ENCODE measurements around the gene CASP2.

Gene CASP2

DNA sequence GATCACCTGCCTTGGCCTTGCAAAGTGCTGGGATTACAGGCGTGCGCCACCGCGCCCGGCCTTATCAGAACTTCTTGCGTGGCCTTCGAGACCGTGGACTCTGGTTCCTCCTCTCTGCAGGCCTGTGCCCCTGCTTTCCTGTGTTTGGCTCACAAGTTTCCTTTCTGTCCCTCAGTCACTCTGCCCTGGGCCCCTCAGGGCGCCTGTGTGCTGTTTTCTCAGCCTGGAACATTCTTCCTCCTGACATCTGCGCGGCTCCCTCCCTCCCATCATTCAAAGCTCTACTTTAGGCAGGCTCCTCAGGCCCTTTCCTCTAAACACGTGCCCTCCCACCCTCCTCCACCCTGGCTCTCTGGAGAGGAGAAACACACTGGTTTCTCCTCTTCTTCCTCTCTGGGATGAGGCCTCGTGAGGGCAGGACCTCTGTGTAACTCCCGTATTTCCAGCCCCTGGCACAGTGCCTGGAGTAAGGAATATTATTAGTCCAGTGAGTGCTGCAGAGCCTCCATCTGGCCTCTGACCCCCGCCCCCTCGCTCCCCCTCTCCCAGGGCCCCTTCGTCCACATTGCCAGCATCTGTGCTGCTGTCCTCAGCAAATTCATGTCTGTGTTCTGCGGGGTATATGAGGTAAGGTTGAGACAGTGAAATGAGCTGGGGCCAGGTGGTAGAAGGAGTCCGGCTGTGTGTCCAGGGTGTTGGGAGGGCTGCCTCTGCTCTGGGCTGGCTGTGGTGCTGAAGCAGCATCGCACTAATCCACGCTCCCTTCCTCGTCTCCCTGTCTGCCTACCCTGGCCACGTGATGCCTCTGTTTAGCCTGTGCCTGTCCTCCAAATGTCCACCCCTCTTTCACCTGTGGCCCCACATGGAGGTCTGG is 34.8 kb downstream of the CASP2 start:
- TF ChIP-seq ZNF274 (IDR thresholded peaks at IDR 0.05; ENCODE audit: low read depth, low read length), result no peak

DNA sequence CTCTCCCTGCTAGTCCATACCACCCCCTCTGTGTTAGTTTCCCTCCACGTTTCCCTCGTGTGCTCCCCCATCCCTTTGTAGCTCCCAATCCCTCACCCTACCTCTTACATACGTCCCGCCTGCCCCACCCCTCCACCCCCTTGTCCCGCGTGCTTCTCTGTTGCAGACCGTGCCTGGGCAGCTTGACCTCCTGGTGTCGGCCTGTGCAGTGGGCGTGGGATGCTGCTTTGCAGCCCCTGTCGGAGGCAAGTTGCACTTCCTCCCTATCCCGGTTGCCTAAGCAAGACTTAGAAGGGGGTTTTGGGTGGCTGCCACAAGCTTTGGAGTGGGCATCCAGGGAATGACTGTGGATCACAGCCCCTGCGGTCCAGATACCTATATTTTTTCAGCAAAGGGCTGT is 35.5 kb downstream of the CASP2 start:
- no peak for TF ChIP-seq ZNF274 (IDR thresholded peaks at IDR 0.05; ENCODE audit: low read depth, low read length)
- no peak overlapping the region for H3K4me3 ChIP-seq (ENCODE audit: low read length)

More for the DNA sequence above, 34.8 kb downstream of the CASP2 start:
- no peak overlapping the region for H3K4me3 ChIP-seq (ENCODE audit: low read length)

DNA sequence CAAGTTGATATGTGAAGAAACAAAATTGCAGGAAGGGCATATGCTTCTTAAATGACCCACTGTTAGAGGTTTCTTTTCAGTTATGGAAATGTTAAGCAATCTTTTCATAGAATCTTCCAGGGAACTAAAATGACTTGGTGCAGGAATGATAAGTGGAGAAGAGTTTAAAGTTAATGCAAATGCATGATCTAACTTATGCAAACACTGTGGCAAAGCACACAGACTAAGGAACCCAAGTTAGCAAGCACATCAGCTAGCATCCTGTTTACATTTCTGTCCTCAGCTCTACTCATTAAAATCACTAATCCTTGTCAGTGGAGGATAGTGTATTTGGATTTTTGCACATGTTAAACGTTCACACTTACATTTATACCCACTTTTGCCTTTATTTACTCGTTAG is 37.1 kb downstream of the CASP2 start:
- TF ChIP-seq ZNF274 (IDR thresholded peaks at IDR 0.05; ENCODE audit: low read depth, low read length), result no peak
- no peak overlapping the region for H3K4me3 ChIP-seq (ENCODE audit: low read length)

DNA sequence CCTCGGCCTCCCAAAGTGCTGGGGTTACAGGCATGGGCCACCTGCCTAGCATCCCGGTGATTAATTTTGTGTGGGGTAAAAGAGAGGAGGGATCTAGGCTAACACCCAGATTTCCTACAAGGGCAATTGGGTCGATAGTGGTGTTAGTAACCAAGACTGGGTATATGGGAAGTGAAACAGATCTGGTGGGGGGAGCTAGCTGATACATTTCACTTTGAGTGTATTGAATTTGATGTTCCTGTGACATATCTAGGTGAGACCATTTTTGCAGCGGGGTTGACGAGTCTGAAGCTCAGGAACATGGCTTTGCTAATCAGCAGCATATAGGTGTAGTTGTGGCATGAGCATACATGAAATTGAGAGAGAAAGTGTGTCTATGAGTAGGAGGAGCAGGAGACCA is 39.8 kb downstream of the CASP2 start:
- H3K4me3 ChIP-seq (ENCODE audit: low read length), result no peak overlapping the region
- no peak for TF ChIP-seq ZNF274 (IDR thresholded peaks at IDR 0.05; ENCODE audit: low read depth, low read length)

DNA sequence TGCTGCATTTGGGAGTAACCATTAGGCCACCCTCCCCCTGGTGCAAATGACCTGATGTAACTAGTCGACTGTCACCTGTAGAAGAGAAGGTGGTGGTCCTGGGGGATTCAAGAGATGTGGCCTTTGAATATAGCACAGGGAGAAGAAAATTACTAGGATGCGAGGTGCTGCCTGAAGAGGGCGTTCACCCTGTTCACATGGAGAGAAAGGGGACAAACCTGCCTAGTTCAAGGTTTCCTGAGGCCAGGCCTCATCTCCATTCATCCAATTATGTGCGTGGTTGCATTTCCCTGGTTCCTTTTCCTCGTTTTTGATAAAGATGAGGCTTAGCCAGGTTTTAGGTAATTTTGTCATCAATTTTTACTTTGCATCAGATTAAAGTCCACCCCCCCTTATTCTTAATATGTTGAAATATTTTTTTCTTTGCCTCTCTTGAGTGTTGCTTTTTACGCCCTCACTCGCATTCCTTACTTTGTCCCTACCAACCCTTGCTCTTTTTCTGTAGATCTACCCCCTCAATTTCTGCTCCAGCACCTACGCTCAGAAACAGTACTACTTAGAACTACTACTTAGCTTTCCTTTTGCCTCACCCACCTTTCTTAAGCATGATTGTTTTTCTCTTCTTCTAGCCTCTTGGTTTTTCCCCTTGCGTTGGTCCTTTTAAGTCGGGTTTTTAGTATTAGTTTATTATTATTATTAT is 41.5 kb downstream of the CASP2 start:
- H3K4me3 ChIP-seq (ENCODE audit: low read length), result no peak overlapping the region
- no peak for TF ChIP-seq ZNF274 (IDR thresholded peaks at IDR 0.05; ENCODE audit: low read depth, low read length)

DNA sequence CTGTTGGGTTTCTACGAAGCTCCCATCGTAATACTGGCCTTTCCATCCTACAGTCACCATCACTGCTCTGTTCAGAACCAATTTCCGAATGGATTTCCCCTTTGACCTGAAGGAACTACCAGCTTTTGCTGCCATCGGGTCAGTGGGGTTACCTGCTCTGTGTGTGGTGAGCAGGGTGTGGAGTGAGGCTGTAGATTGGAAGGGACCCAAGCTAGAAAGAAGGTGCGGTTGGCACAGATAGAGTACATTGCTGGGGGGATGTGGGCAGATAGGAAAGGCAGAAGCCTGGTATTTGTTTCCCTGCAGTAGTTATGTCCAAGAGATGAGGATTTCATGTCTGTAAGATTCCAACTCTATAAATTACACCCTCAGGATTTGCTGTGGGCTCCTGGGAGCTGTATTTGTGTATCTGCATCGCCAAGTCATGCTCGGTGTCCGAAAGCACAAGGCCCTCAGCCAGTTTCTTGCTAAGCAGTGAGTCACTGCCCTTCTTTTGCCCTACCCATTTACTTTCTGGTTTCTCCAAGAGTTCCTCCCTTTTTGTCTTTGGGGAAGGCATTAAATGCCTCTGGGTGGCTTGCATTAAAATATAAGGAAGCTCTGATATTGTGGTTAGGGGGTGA is 43.1 kb downstream of the CASP2 start:
- H3K4me3 ChIP-seq (ENCODE audit: low read length), result no peak overlapping the region
- TF ChIP-seq ZNF274 (IDR thresholded peaks at IDR 0.05; ENCODE audit: low read depth, low read length), result no peak

DNA sequence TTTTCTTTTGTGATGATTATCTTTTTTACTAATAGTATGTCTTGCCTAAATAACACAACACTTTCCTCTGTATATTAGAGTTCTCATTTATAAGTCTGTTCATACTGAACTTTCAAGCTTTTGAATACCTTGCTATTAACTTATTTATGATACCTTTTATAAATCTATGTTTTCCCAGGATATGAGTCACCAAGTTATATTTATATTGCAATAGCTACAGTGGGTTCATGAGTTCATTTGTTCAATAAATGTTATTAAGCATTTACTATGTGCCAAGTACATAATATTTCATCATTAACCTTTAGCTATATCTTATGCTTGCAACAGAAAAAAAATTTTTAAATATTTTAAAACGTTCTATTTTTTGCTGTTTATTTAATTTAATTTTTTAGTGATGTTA is 46.1 kb downstream of the CASP2 start:
- no peak for TF ChIP-seq ZNF274 (IDR thresholded peaks at IDR 0.05; ENCODE audit: low read depth, low read length)
- H3K4me3 ChIP-seq (ENCODE audit: low read length), result no peak overlapping the region

DNA sequence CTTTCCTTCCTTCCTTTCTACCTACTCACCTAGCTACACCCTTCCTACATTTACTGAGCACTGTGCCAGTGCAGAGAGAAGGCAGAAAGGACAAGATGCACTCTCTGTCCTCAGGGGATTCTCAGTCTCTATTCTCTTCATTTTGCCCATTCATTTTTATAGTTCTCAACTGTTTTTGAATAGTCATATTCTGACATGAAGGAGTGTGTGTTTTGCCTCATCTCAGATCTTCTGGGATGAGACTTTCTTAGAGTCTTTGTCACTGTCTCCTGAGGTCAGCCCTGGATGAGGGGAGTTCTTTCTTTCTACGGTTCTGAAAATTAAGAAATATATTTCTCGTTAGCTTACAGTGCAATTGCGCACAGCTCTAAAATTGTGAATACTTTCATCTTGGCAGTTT is 49.1 kb downstream of the CASP2 start:
- no peak for TF ChIP-seq ZNF274 (IDR thresholded peaks at IDR 0.05; ENCODE audit: low read depth, low read length)
- no peak overlapping the region for H3K4me3 ChIP-seq (ENCODE audit: low read length)

DNA sequence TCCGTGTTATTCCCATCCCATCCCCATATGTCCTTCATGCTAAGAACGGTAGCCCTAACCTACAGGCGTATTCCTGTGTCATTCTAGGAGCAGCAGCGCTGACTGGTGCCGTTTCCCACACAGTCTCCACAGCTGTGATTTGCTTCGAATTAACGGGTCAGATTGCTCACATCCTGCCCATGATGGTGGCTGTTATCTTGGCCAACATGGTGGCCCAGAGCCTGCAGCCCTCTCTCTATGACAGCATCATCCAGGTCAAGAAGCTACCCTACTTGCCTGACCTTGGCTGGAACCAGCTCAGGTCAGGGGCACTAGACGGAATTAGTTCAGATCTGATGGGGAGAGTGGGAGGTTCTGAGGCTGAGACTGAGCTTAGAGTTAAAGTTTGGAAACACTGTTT is 53.7 kb downstream of the CASP2 start:
- no peak for TF ChIP-seq ZNF274 (IDR thresholded peaks at IDR 0.05; ENCODE audit: low read depth, low read length)
- H3K4me3 ChIP-seq (ENCODE audit: low read length), result no peak overlapping the region

DNA sequence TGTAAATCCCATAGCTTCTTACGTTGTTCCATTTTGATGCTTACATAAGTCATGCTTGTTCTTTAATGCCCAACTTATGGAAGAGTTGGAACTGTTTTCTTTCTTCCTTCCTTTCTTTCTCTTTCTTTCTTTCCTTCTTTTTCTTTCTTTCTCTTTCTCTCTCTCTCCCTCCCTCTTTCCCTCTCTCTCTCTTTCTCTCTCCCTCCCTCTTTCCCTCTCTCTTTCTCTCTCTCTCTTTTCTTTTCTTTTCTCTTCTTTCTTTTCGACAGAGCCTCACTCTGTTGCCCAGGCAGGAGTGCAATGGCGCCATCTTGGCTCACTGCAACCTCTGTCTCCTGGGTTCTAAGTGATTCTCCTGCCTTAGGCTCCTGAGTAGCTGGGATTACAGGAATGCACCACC is 55.4 kb downstream of the CASP2 start:
- TF ChIP-seq ZNF274 (IDR thresholded peaks at IDR 0.05; ENCODE audit: low read depth, low read length), result no peak

DNA sequence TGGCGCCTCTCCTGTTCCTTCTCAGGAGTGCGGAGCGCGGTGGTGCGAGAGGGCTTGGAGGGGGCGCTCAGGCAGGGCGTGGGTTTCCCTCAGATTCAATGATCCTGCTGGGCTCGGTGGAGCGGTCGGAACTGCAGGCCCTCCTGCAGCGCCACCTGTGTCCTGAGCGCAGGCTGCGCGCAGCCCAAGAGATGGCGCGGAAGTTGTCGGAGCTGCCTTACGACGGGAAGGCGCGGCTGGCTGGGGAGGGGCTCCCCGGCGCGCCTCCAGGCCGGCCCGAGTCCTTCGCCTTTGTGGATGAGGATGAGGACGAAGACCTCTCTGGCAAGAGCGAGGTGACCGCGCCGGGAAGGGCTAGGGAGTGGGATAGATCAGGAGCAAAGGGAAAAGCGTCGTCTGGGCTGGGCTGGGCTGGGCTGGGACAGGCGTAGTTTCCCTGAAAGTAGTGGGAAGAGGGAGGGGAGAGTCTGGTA is 57.3 kb downstream of the CASP2 start:
- no peak for TF ChIP-seq ZNF274 (IDR thresholded peaks at IDR 0.05; ENCODE audit: low read depth, low read length)
- H3K4me3 ChIP-seq (ENCODE audit: low read length), result no peak overlapping the region

More for the DNA sequence above, 55.4 kb downstream of the CASP2 start:
- H3K4me3 ChIP-seq (ENCODE audit: low read length), result no peak overlapping the region

DNA sequence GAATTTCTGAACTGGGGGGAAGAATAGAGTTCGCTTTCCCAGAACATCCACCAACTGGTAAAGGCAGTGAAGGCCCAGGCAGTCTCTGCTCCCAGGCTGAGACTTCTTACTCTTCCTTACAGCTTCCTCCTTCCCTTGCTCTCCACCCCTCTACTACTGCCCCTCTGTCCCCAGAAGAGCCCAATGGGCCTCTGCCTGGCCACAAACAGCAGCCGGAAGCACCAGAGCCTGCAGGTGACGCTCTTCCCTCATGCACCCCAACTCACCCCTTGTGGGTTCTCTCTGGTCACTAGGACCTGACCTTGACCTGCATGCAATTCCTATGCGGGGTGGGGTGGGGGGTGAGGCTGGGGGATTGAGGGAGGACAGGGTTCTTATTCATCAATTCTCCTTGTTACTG is 57.9 kb downstream of the CASP2 start:
- no peak for TF ChIP-seq ZNF274 (IDR thresholded peaks at IDR 0.05; ENCODE audit: low read depth, low read length)
- no peak overlapping the region for H3K4me3 ChIP-seq (ENCODE audit: low read length)

DNA sequence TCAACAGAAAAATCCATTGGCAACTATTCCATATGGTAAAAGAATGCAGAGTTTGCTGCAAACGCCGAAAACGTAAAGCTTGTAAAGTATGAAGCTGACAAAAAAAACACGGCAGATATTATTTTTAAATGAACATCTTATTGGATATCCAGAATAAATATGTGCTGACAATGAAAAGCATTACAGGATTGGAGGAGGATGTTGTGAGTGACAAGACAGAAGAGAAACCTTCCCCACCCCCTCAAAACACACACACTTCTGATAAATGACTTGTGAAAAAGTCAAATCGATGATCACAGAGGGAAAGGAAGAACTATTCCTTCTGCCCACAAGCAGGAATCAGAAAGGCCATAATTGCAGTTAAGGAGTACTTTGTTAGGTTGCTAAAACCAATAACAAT is 59.8 kb downstream of the CASP2 start:
- no peak overlapping the region for H3K4me3 ChIP-seq (ENCODE audit: low read length)
- TF ChIP-seq ZNF274 (IDR thresholded peaks at IDR 0.05; ENCODE audit: low read depth, low read length), result no peak

DNA sequence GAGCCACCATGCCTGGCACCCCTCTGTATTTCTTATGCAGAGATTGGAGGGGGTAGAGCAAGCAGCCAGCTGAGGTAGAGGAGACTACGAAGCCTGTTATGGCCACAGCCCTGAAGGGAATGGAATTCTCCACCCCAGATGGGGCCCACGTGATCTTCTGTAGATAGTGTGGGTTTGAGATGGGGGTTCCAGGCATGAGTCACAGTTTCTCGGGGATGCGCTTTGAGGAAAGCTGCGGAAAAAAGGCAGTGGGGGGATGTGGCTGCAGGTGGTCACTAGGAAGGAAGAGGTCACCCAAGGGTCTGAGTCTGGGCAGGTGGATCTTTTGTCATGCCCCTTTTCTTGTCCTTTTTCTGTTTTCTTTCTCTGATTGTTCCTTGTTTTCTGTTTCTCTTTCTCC is 62.9 kb downstream of the CASP2 start:
- TF ChIP-seq ZNF274 (IDR thresholded peaks at IDR 0.05; ENCODE audit: low read depth, low read length), result no peak

DNA sequence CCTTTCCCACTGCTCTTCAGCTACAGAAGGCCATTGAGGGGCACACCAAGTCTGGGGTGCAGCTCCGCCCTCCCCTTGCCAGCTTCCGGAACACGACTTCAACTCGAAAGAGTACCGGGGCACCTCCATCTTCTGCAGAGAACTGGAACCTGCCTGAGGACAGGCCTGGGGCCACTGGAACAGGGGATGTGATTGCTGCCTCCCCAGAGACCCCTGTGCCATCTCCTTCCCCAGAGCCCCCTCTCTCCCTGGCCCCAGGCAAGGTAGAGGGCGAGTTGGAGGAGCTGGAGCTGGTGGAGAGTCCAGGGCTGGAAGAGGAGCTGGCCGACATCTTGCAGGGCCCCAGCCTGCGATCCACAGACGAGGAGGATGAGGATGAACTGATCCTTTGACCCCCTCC is 63.4 kb downstream of the CASP2 start:
- no peak overlapping the region for H3K4me3 ChIP-seq (ENCODE audit: low read length)
- TF ChIP-seq ZNF274 (IDR thresholded peaks at IDR 0.05; ENCODE audit: low read depth, low read length), result no peak

More for the DNA sequence above, 62.9 kb downstream of the CASP2 start:
- H3K4me3 ChIP-seq (ENCODE audit: low read length), result no peak overlapping the region
